SK-N-SH (cell line): ENCODE results near the gene FKBP5. TPM values are rescaled to one million over a fixed set of nuclear protein-coding genes. Genes with fewer than 3 reads are reported as not detected.
A peak's percentile ranks its signal among the peaks of the same experiment; 100 is the strongest.

Experiments
- CTCF ChIA-PET: fragments of 300-600, 350-600 bp; formaldehyde crosslinking; extraction: SDS; loops from one replicate; lab custom pipeline; 2021; lab: Yijun Ruan, JAX
- POLR2A ChIA-PET: fragments of 350-600 bp; sonication (Branson Sonifier 250); formaldehyde crosslinking; extraction: SDS; loops from one replicate; lab custom pipeline; 2020; ENCODE audit warnings: antibody characterized with exemption, inconsistent platforms; lab: Yijun Ruan, JAX
- DNase-seq: peaks from one replicate; pipeline ENCODE4 v3.0.0; 2012
- H2AFZ ChIP-seq: fragments of 200-600 bp; sonication (generic); 2 replicates; pipeline ENCODE4 v1.8.1; 2016; ENCODE audit warnings: antibody characterized with exemption, mild to moderate bottlenecking, low read depth
- H3F3A ChIP-seq: fragments of 200-600 bp; sonication (generic); replicated peaks from 2 replicates; pipeline ENCODE3; 2016; ENCODE audit warnings: antibody characterized with exemption, mild to moderate bottlenecking; ENCODE audit not compliant: insufficient read depth
- H3K27ac ChIP-seq, 2 experiments: fragments of 200-500 bp in 1 of 2; fragments of 200-600 bp in 1 of 2; sonication (Bioruptor generic) in 1 of 2; sonication (generic), shearing (Covaris generic) in 1 of 2; 2 replicates each; pipeline versions ENCODE4 v1.5.1 to v1.6.1; 2014 to 2016; ENCODE audit warnings: low read depth in 2 of 2, inconsistent platforms in 1 of 2, low read length in 1 of 2, mild to moderate bottlenecking in 1 of 2, mixed read lengths in 1 of 2
- H3K27me3 ChIP-seq: fragments of 200-600 bp; sonication (generic), shearing (Covaris generic); 2 replicates; pipeline ENCODE4 v1.6.1; 2016; ENCODE audit warnings: mixed run types; ENCODE audit not compliant: insufficient read depth
- H3K36me3 ChIP-seq, 2 experiments: fragments of 200-500 bp in 1 of 2; fragments of 200-600 bp in 1 of 2; sonication (Bioruptor generic) in 1 of 2; sonication (generic) in 1 of 2; replicated peaks in 1 of 2; 2 replicates each; pipeline versions ENCODE3 to v1.5.1; 2014 to 2016; ENCODE audit warnings: low read length in 1 of 2, mild to moderate bottlenecking in 1 of 2; ENCODE audit not compliant: insufficient read depth in 2 of 2, control insufficient read depth in 1 of 2
- H3K4me1 ChIP-seq, 2 experiments: fragments of 200-500 bp in 1 of 2; fragments of 200-600 bp in 1 of 2; sonication (Bioruptor generic) in 1 of 2; sonication (generic), shearing (Covaris generic) in 1 of 2; 2 replicates each; pipeline versions ENCODE4 v1.5.1 to v1.6.1; 2014 to 2016; ENCODE audit warnings: low read depth in 1 of 2, low read length in 1 of 2, mixed run types in 1 of 2; ENCODE audit not compliant: insufficient read depth in 2 of 2, control insufficient read depth in 1 of 2
- H3K4me2 ChIP-seq: fragments of 200-600 bp; sonication (generic), shearing (Covaris generic); 2 replicates; pipeline ENCODE4 v1.6.1; 2017; ENCODE audit warnings: mixed run types
- H3K4me3 ChIP-seq, 2 experiments: fragments of 200-500 bp in 1 of 2; fragments of 200-600 bp in 1 of 2; sonication (Bioruptor generic) in 1 of 2; sonication (generic), shearing (Covaris generic) in 1 of 2; 2 replicates each; pipeline versions ENCODE4 v1.5.1 to v1.8.1; 2014 to 2016; ENCODE audit warnings: low read depth in 2 of 2, inconsistent platforms in 1 of 2, low read length in 1 of 2, mild to moderate bottlenecking in 1 of 2, mixed read lengths in 1 of 2, moderate library complexity in 1 of 2
- H3K79me2 ChIP-seq: fragments of 200-600 bp; sonication (generic); 2 replicates; pipeline ENCODE4 v1.8.1; 2017; ENCODE audit warnings: mild to moderate bottlenecking; ENCODE audit not compliant: insufficient read depth
- H3K9ac ChIP-seq: fragments of 200-600 bp; sonication (generic); 2 replicates; pipeline ENCODE4 v1.6.1; 2017; ENCODE audit warnings: mixed run types
- H3K9me2 ChIP-seq: fragments of 200-600 bp; sonication (generic); 2 replicates; pipeline ENCODE4 v1.6.1; 2017; ENCODE audit warnings: mixed run types
- H3K9me3 ChIP-seq: fragments of 200-600 bp; sonication (generic); 2 replicates; pipeline ENCODE4 v1.6.1; 2017; ENCODE audit warnings: mixed run types, mild to moderate bottlenecking, moderate library complexity
- H4K20me1 ChIP-seq: fragments of 200-600 bp; sonication (generic); 2 replicates; pipeline ENCODE4 v1.6.1; 2017; ENCODE audit warnings: mild to moderate bottlenecking, mixed run types; ENCODE audit not compliant: insufficient read depth
- CHD2 ChIP-seq: fragments of 150-350 bp; IDR thresholded peaks from 2 replicates; pipeline ENCODE4 v1.6.1; 2018; ENCODE audit warnings: low read length; ENCODE audit not compliant: partially characterized antibody
- ELF1 ChIP-seq: IDR thresholded peaks from 2 replicates; pipeline ENCODE4 v1.4.0; 2012
- EZH2phosphoT487 ChIP-seq: fragments of 200-600 bp; sonication (generic); IDR thresholded peaks from 2 replicates; pipeline ENCODE4 v1.6.1; 2017; ENCODE audit warnings: low read depth, mixed run types, mild to moderate bottlenecking, antibody characterized with exemption, moderate library complexity, borderline replicate concordance
- FOSL2 ChIP-seq: IDR thresholded peaks from 2 replicates; pipeline ENCODE4 v1.4.0; 2012; ENCODE audit warnings: low read depth, mild to moderate bottlenecking, moderate library complexity, borderline replicate concordance
- FOXM1 ChIP-seq: IDR thresholded peaks from 2 replicates; pipeline ENCODE4 v1.4.0; 2012; ENCODE audit warnings: low read depth, mild to moderate bottlenecking
- GABPA ChIP-seq: IDR thresholded peaks from 2 replicates; pipeline ENCODE4 v1.4.0; 2012; ENCODE audit warnings: low read depth, mild to moderate bottlenecking
- JUND ChIP-seq: IDR thresholded peaks from 2 replicates; pipeline ENCODE4 v1.4.0; 2012
- MEF2A ChIP-seq: IDR thresholded peaks from 2 replicates; pipeline ENCODE4 v1.4.0; 2012; ENCODE audit warnings: low read depth, borderline replicate concordance
- MXI1 ChIP-seq: IDR thresholded peaks from 2 replicates; pipeline ENCODE4 v1.6.1; 2012; ENCODE audit warnings: mild to moderate bottlenecking, low read depth, low read length, improper control_type of control experiment
- NFIC ChIP-seq: IDR thresholded peaks from 2 replicates; pipeline ENCODE4 v1.4.0; 2012; ENCODE audit warnings: borderline replicate concordance
- NRF1 ChIP-seq: IDR thresholded peaks from 2 replicates; pipeline ENCODE4 v1.6.1; 2012; ENCODE audit warnings: low read depth, mild to moderate bottlenecking, low read length
- POLR2AphosphoS5 ChIP-seq: IDR thresholded peaks from 2 replicates; pipeline ENCODE4 v1.6.1; 2012; ENCODE audit warnings: low read depth, low read length
- RAD21 ChIP-seq: IDR thresholded peaks from 2 replicates; pipeline ENCODE4 v1.6.1; 2012; ENCODE audit warnings: mild to moderate bottlenecking, low read length
- SMC3 ChIP-seq: IDR thresholded peaks from 2 replicates; pipeline ENCODE4 v1.6.1; 2012; ENCODE audit warnings: low read depth, low read length, improper control_type of control experiment
- TCF12 ChIP-seq: IDR thresholded peaks from 2 replicates; pipeline ENCODE4 v1.4.0; 2012
- TEAD4 ChIP-seq: IDR thresholded peaks from 2 replicates; pipeline ENCODE4 v1.4.0; 2012; ENCODE audit warnings: mild to moderate bottlenecking, borderline replicate concordance; ENCODE audit not compliant: insufficient read depth
- YY1 ChIP-seq: IDR thresholded peaks from 2 replicates; pipeline ENCODE4 v1.4.0; 2012; ENCODE audit warnings: low read depth, mild to moderate bottlenecking
- ZBTB33 ChIP-seq: IDR thresholded peaks from 2 replicates; pipeline ENCODE4 v1.4.0; 2012; ENCODE audit warnings: low read depth, borderline replicate concordance
- WGBS: methylation state at CpG from one replicate; pipeline ENCODE4 v1.1.6; 2017; ENCODE audit warnings: low lambda C conversion rate; 5-methylcytosine and 5-hydroxymethylcytosine counted together
- polyA plus RNA-seq, 3 experiments: library from polyadenylated mRNA; depleted of rRNA; stranded (reverse); fragments of >200 nt; gene quantifications; 2 replicates each; pipeline ENCODE4 v1.2.3, GENCODE V29; 2012
- TF ChIP-seq, protein P1 (sequence below): fragments of 200-600 bp; sonication (generic); IDR thresholded peaks from 2 replicates; pipeline ENCODE4 v1.6.1; 2017; ENCODE audit warnings: antibody characterized with exemption, mild to moderate bottlenecking, moderate library complexity

Gene FKBP5
- polyA plus RNA-seq, 1 of the 3 experiments (the other 2 are of a cell fraction) = 5.1 TPM

DNA sequence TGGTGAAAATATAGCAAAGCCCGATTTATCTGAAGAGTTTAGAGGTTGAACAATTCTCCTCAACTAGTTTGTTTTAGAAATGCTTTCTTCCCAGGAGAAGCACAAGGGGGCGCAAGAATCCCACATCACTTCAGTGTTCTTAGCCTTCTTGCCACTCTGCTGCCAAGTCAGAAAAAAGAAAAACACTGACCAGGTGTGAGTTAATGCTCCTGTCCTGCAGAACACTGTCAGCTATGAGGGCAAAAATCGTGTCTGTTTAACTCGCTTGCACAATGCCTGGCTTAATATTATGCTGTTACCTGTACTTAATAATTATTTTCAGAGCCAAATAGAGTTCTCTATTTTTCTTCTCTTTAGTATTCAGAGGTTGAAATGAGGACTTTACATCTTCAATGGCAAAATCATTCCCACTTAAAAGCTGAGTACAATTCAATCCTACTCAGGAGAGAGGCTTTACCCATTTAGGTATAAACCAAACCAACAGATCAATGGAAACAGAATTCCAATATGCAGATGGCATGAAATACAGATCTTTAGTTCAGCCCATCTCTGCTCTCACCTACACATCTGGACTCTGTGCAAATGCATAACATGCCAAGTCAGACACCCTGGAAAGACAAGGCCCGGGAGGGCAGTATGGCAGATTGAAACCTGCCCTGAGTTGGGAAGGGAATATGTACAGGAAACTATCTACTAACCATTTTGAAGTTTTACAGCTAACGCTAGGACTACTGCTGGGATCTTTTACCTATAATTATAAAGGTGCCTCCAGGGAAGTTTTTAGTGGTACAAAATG, 104.6 kb downstream of the FKBP5 start:
- DNase-seq = peak; percentile 52
- Histone ChIP-seq H3K9ac (no peak overlapping the region), H3K27me3 (no peaks in the 10 kb centered on the region), H3K4me1 (peaks cover 4 to 13% of the 10 kb centered on the region in 2 experiments; a peak in 2 of 4 replicates), H4K20me1 (no peaks in the 10 kb centered on the region), H3K9me2 (no peaks in the 10 kb centered on the region), H3K27ac (peak overlapping the region in 1 of 2 experiments; percentile 55; a peak in 2 of 4 replicates), H3K4me3 (no peak overlapping the region), H3K9me3 (no peaks in the 10 kb centered on the region), H3K36me3 (no peaks in the 10 kb centered on the region), H3F3A (peaks cover 6% of the 10 kb centered on the region), H2AFZ (no peak overlapping the region; the same call in 1 of the 2 replicates), H3K4me2 (no peak overlapping the region), H3K79me2 (no peaks in the 10 kb centered on the region)
- ChIA-PET CTCF (interaction anchor here (0.6 to 16.4 kb wide), 37 partner anchors 9 to 735 kb away, joined by 3 to 271 read pairs (median 5); partner anchors contain the start of genes ARMC12 and CLPSL2), POLR2A (interaction anchor here (0.5 kb wide), 1 partner anchor 42 kb away, joined by 6 read pairs; no protein-coding TSS in a partner anchor)
- TF ChIP-seq RAD21 = peak; percentile 97
- TF ChIP-seq, protein P1, sequence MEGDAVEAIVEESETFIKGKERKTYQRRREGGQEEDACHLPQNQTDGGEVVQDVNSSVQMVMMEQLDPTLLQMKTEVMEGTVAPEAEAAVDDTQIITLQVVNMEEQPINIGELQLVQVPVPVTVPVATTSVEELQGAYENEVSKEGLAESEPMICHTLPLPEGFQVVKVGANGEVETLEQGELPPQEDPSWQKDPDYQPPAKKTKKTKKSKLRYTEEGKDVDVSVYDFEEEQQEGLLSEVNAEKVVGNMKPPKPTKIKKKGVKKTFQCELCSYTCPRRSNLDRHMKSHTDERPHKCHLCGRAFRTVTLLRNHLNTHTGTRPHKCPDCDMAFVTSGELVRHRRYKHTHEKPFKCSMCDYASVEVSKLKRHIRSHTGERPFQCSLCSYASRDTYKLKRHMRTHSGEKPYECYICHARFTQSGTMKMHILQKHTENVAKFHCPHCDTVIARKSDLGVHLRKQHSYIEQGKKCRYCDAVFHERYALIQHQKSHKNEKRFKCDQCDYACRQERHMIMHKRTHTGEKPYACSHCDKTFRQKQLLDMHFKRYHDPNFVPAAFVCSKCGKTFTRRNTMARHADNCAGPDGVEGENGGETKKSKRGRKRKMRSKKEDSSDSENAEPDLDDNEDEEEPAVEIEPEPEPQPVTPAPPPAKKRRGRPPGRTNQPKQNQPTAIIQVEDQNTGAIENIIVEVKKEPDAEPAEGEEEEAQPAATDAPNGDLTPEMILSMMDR = peak; percentile 91
- TF ChIP-seq TCF12 = no peak
- TF ChIP-seq MXI1 = 0 out of 2 replicates have a peak, but pooled peaks have one; percentile 41
- TF ChIP-seq JUND = no peak
- no peak for TF ChIP-seq YY1
- no peak; the same call in 1 of the 2 replicates for TF ChIP-seq ELF1
- peak; percentile 98 for TF ChIP-seq SMC3
- peak; percentile 65; the same call in 1 of the 2 replicates for TF ChIP-seq NFIC
- no peak for TF ChIP-seq EZH2phosphoT487
- TF ChIP-seq POLR2AphosphoS5 = no peak
- TF ChIP-seq NRF1 = no peak
- TF ChIP-seq GABPA = no peak
- TF ChIP-seq CHD2 = no peak
- TF ChIP-seq TEAD4 = no peak
- TF ChIP-seq ZBTB33 = no peak
- TF ChIP-seq FOSL2 = no peak
- TF ChIP-seq MEF2A = no peak
- TF ChIP-seq FOXM1 = no peak
- WGBS = 19% methylated on average over 6 of the region's 6 CpGs
